Fibroblast of mammary gland (primary cell): ENCODE results near the gene GNB1.

Experiments used
- DNase-seq: peaks from one replicate; pipeline ENCODE4 v3.0.0-alpha.2; 2010; ENCODE audit warnings: low read depth
- H3K4me3 ChIP-seq: 2 replicates; pipeline ENCODE4 v1.5.1; 2011; ENCODE audit warnings: low read depth, mild to moderate bottlenecking, low read length, moderate library complexity; ENCODE audit not compliant: control insufficient read depth
- TF ChIP-seq, protein P1 (sequence below): conservative IDR thresholded peaks from 2 replicates; pipeline ENCODE4 v1.5.1; 2011; ENCODE audit warnings: low read depth, low read length, inconsistent platforms; ENCODE audit not compliant: control insufficient read depth, insufficient read depth

GNB1 gene

DNA sequence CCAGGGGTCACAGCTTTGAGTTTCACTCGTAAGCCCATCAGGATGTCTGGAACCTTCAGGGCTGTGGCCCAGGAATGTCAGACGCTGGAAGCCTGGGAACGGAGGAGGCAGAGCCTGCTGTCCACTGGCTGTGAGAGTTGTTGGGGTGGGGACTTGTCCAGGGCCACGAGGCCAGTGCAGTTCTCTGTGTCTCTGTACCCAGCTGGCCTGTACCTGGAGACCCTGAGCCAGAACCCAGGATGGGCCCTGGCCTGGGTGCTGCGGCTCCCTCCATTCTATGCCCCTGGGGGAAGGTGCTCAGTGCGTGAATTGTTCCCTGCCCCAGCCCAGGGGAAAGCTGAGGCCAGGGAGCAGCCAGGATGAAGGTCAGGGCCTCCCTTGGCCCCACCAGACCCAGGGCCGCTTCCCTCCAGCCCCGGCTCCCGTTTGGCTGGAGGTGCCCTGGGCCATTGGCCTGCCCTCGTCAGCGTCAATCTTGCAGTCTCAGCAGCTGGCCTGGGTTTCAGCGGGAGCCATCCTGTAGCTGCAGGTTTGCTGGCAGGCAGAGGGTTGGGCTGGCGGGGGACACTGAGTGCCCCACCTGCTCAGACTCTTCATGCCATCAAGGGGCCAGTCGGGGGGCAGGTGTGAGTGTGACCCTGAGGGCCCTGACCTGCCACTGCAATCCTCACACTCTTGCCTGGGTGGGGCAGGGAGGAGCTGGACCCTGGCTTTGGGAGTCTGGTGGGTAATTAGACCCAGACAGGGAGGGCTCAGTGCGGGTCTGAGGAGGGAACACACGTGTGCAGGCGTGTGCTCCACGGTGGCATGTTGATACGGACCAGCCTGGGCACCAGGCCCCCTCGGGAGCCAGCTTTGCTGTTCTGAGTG, 23.4 kb upstream of the GNB1 start:
- H3K4me3 ChIP-seq = no peak overlapping the region
- DNase-seq = no peak
- TF ChIP-seq, protein P1, sequence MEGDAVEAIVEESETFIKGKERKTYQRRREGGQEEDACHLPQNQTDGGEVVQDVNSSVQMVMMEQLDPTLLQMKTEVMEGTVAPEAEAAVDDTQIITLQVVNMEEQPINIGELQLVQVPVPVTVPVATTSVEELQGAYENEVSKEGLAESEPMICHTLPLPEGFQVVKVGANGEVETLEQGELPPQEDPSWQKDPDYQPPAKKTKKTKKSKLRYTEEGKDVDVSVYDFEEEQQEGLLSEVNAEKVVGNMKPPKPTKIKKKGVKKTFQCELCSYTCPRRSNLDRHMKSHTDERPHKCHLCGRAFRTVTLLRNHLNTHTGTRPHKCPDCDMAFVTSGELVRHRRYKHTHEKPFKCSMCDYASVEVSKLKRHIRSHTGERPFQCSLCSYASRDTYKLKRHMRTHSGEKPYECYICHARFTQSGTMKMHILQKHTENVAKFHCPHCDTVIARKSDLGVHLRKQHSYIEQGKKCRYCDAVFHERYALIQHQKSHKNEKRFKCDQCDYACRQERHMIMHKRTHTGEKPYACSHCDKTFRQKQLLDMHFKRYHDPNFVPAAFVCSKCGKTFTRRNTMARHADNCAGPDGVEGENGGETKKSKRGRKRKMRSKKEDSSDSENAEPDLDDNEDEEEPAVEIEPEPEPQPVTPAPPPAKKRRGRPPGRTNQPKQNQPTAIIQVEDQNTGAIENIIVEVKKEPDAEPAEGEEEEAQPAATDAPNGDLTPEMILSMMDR = no peak

DNA sequence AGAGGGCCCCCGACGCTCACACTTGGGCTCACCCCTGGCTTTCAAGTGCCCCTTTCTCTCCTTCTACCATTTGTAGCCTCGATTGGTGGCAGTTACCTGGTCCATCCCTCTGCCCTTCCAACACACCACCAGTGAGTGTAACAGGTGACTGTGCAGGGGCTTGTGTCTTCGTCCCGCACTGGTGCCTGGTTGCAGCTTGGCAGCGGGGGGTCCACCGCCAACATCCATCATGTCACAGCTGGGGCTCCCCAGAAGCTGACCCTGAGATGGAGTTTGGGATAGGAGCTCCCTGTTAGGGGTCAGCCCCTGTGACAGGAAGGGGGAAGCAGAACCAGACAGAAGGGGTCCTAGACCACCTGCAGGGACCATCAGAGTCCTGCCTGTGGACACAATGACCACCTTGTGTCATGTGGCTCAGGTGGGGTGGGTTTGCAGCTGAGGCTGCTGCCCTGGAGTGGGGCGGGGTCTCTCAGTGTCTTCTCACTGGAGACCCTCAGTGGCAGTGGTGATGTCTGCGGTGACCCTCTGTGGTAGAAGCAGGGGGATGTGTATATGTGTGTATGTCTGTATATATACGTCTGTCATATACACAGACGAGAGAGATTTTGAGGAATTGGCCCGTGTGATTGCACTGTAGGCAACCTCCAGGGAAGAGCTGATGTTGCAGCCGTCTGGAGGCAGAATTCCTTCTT, 20.6 kb upstream of the GNB1 start:
- no peak overlapping the region for H3K4me3 ChIP-seq
- DNase-seq = no peak
- TF ChIP-seq, protein P1 = no peak

DNA sequence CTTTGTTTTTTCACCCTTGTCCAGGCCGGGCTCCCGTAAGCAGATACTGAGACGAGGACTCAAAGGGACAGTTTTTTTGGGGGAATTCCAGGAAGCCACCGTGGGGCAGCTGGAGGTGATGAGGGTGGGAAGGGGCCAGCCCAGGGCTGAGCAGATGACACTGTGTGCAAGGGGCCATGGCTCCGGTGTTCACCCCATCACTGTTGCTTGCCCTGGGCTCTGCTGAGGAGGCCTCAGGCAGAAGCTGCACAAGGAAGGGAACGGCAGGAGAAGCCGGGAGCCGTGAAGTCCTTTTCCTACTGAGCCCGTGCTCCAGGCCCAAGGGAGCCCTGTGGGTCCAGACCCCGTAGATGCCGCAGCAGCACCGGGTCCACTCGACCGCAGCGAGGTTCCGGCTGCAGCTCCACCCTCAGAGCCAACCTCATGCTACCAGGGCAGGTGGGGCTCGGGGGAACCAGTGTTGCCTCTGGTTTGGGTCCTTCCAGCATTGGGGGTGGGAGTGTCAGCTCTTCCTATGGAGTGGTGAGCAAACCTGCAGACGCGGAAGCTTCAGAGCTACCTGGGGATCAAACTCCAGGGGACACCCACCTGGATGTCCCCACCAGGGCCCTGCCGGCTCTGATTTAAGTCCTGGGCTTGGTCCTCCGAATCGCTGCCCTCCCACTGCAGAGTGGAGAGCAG, 19.9 kb upstream of the GNB1 start:
- DNase-seq = no peak
- no peak overlapping the region for H3K4me3 ChIP-seq
- TF ChIP-seq, protein P1 = no peak

DNA sequence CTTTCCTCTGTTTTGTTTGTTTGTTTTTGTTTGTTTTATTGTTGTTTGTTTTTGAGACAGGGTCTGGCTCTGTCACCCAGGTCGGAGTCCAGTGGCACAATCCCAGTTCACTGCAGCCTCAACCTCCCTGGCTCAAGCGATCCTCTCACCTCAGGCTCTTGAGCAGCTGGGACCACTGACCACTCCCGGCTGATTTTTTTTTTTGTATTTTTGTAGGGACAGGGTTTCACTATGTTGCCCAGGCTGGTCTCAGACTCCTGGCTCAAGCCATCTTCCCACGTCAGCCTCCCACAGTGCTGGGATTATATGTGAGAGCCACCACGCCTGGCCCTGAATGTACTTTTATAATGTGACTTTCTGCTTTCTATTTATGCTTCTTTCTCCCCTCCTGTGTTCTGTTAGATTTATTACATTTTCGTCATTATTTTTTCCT, 19.2 kb upstream of the GNB1 start:
- H3K4me3 ChIP-seq = peak overlapping the region; percentile 52
- no peak for DNase-seq
- TF ChIP-seq, protein P1 = no peak

DNA sequence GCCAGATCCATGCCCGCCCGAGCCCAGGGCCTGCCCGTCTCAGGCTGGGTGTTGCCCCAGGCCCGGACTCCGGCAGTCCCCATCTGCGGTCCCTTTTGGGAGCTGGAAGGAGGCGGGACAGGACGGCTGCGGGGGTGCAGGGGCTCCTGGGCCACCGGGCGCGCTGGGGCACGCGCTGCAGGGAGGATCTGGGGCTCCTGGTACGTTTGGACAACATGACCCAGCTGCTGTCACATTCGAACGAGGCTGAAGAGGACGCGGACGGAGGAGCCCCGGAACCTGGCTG, 17.6 kb upstream of the GNB1 start:
- TF ChIP-seq, protein P1 = no peak
- DNase-seq = no peak
- peak overlapping the region; percentile 58 for H3K4me3 ChIP-seq

DNA sequence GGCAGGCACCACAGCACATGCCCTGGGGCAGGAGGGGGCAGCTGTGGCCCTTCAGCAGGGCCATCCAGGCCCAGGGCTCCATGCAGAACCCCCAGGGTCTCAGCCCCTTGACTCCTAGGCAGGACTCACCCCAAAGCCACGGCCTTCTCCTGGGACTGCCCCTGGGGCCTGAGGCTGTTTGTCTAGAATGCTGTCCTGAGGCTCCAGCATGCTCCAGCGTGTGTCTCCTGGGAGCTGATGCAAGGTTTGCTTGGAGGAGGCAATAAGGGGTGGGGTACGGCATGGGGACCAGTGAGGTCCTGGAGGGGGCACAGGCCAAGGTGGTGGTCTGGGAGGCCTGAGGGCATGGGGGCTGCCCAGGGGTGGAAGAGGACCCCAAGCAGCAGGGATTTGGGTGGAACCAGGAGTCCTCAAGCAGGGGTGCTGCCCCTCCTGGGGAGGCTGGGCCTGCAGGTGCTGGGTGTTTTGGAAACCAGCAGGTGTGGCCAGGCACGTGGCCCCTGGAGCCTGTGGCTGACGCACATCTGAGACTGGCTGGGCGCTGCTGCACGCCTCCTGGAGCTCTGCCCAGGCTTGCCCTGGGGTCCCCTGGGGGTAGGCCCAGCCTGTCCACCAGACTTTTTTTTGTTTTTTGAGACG, 16.3 kb upstream of the GNB1 start:
- DNase-seq = no peak
- no peak overlapping the region for H3K4me3 ChIP-seq
- TF ChIP-seq, protein P1 = no peak
